ENCODE data around the gene DENND1A. TPM values are rescaled to one million over a fixed set of nuclear protein-coding genes. Genes with fewer than 3 reads are reported as not detected.

The DENND1A gene
- total RNA-seq, 1 donor from 2014 or later = 24.4 TPM

GRCh38 chr9:123772967-123773366, 157.0 kb downstream of the DENND1A start:
- no peak for DNase-seq (ENCODE audit: low spot score)

- no peak for DNase-seq (ENCODE audit: low spot score)
Observed at GRCh38 chr9:123772374-123772773, 157.6 kb downstream of the DENND1A start.

GRCh38 chr9:123771690-123772089, 158.2 kb downstream of the DENND1A start:
- no peak for DNase-seq (ENCODE audit: low spot score)

- DNase-seq (ENCODE audit: low spot score) = no peak
Observed at GRCh38 chr9:123769719-123770118, 160.2 kb downstream of the DENND1A start.

GRCh38 chr9:123763910-123764588, 165.9 kb downstream of the DENND1A start:
- no peak for DNase-seq (ENCODE audit: low spot score)

GRCh38 chr9:123761905-123762605, 167.9 kb downstream of the DENND1A start:
- DNase-seq (ENCODE audit: low spot score) = no peak

- no peak for DNase-seq (ENCODE audit: low spot score)
Observed at GRCh38 chr9:123757960-123758359, 172.0 kb downstream of the DENND1A start.

- DNase-seq (ENCODE audit: low spot score) = no peak
Observed at GRCh38 chr9:123757547-123757946, 172.4 kb downstream of the DENND1A start.

- DNase-seq (ENCODE audit: low spot score) = no peak
Observed at GRCh38 chr9:123756484-123757106, 173.3 kb downstream of the DENND1A start.

- DNase-seq (ENCODE audit: low spot score) = no peak
Observed at GRCh38 chr9:123753669-123754258, 176.2 kb downstream of the DENND1A start.

GRCh38 chr9:123753016-123753415, 176.9 kb downstream of the DENND1A start:
- DNase-seq (ENCODE audit: low spot score) = no peak

- DNase-seq (ENCODE audit: low spot score) = no peak
Observed at GRCh38 chr9:123749580-123750202, 180.2 kb downstream of the DENND1A start.

GRCh38 chr9:123746765-123747164, 183.2 kb downstream of the DENND1A start:
- DNase-seq (ENCODE audit: low spot score) = no peak

GRCh38 chr9:123745933-123746332, 184.0 kb downstream of the DENND1A start:
- no peak for DNase-seq (ENCODE audit: low spot score)

GRCh38 chr9:123745451-123745850, 184.5 kb downstream of the DENND1A start:
- DNase-seq (ENCODE audit: low spot score) = no peak

GRCh38 chr9:123743737-123744136, 186.2 kb downstream of the DENND1A start:
- DNase-seq (ENCODE audit: low spot score) = no peak

- DNase-seq (ENCODE audit: low spot score) = no peak
Observed at GRCh38 chr9:123742009-123742767, 187.7 kb downstream of the DENND1A start.

- no peak for DNase-seq (ENCODE audit: low spot score)
Observed at GRCh38 chr9:123741214-123741613, 188.7 kb downstream of the DENND1A start.

GRCh38 chr9:123739902-123740301, 190.0 kb downstream of the DENND1A start:
- no peak for DNase-seq (ENCODE audit: low spot score)

GRCh38 chr9:123739387-123739786, 190.5 kb downstream of the DENND1A start:
- no peak for DNase-seq (ENCODE audit: low spot score)

- DNase-seq (ENCODE audit: low spot score) = no peak
Observed at GRCh38 chr9:123738648-123739047, 191.3 kb downstream of the DENND1A start.
